ENCODE data around the gene NHERF1.
A peak's percentile ranks its signal among the peaks of the same experiment; 100 is the strongest.

NHERF1 gene

GRCh38 chr17:74776990-74777389 lies 28.6 kb downstream of the NHERF1 start:
- peak overlapping the region; percentile 96 for H3K4me3 ChIP-seq (ENCODE audit: low read length)
- TF ChIP-seq CTCF (conservative IDR thresholded peaks at IDR 0.05; ENCODE audit: low read length), result no peak
- no peak for DNase-seq (ENCODE audit: low read depth)

- no peak for DNase-seq (ENCODE audit: low read depth)
- TF ChIP-seq CTCF (conservative IDR thresholded peaks at IDR 0.05; ENCODE audit: low read length), result no peak
- no peak overlapping the region for H3K4me3 ChIP-seq (ENCODE audit: low read length)
These were observed 29.6 kb downstream of the NHERF1 start for GRCh38 chr17:74777901-74778515.

- no peak for DNase-seq (ENCODE audit: low read depth)
These were observed 30.5 kb downstream of the NHERF1 start for GRCh38 chr17:74778960-74779359.

GRCh38 chr17:74779501-74779900 lies 31.1 kb downstream of the NHERF1 start:
- no peak overlapping the region for H3K4me3 ChIP-seq (ENCODE audit: low read length)
- TF ChIP-seq CTCF (conservative IDR thresholded peaks at IDR 0.05; ENCODE audit: low read length), result no peak

More at GRCh38 chr17:74778960-74779359, 30.5 kb downstream of the NHERF1 start:
- H3K4me3 ChIP-seq (ENCODE audit: low read length), result no peak overlapping the region
- no peak for TF ChIP-seq CTCF (conservative IDR thresholded peaks at IDR 0.05; ENCODE audit: low read length)

GRCh38 chr17:74779948-74780400 lies 31.5 kb downstream of the NHERF1 start:
- no peak for TF ChIP-seq CTCF (conservative IDR thresholded peaks at IDR 0.05; ENCODE audit: low read length)
- no peak for DNase-seq (ENCODE audit: low read depth)
- no peak overlapping the region for H3K4me3 ChIP-seq (ENCODE audit: low read length)

More at GRCh38 chr17:74779501-74779900, 31.1 kb downstream of the NHERF1 start:
- DNase-seq (ENCODE audit: low read depth), result no peak

- TF ChIP-seq CTCF (conservative IDR thresholded peaks at IDR 0.05; ENCODE audit: low read length), result peak; percentile 15; the same call in 1 of the 2 replicates
- no peak for DNase-seq (ENCODE audit: low read depth)
- no peak overlapping the region for H3K4me3 ChIP-seq (ENCODE audit: low read length)
These were observed 32.2 kb downstream of the NHERF1 start for GRCh38 chr17:74780443-74781238.

- TF ChIP-seq CTCF (conservative IDR thresholded peaks at IDR 0.05; ENCODE audit: low read length), result no peak
- no peak overlapping the region for H3K4me3 ChIP-seq (ENCODE audit: low read length)
- DNase-seq (ENCODE audit: low read depth), result no peak
These were observed 34.1 kb downstream of the NHERF1 start for GRCh38 chr17:74782571-74782970.

All from AG10803 (cell line).